ENCODE measurements around the gene PLEKHM1.
"Not testable (repeated sequence)": the region's sequence is repeated elsewhere in the genome, so short reads cannot be mapped to it uniquely, and the experiment has no call there.

PLEKHM1 gene

GRCh38 chr17:45490615-45491433 is at the start of gene PLEKHM1:
TSS of gene PLEKHM1 (minus strand) at chr17:45490721. CDS start at chr17:45482484, 8,237 bp downstream.
- DNase-seq (ENCODE audit: low read depth), result peak; percentile 45

- DNase-seq (ENCODE audit: low read depth), result not testable (repeated sequence)
These were observed 47.6 kb upstream of the PLEKHM1 start for GRCh38 chr17:45538168-45538567.

GRCh38 chr17:45506072-45506471 is 15.6 kb upstream of the PLEKHM1 start:
- DNase-seq (ENCODE audit: low read depth), result not testable (repeated sequence)

GRCh38 chr17:45505183-45505582 is 14.7 kb upstream of the PLEKHM1 start:
- DNase-seq (ENCODE audit: low read depth), result not testable (repeated sequence)

- not testable (repeated sequence) for DNase-seq (ENCODE audit: low read depth)
These were observed 10.7 kb upstream of the PLEKHM1 start for GRCh38 chr17:45501092-45501707.

- DNase-seq (ENCODE audit: low read depth), result not testable (repeated sequence)
These were observed 10.0 kb upstream of the PLEKHM1 start for GRCh38 chr17:45500478-45500877.

GRCh38 chr17:45499208-45499607 is 8.7 kb upstream of the PLEKHM1 start:
- not testable (repeated sequence) for DNase-seq (ENCODE audit: low read depth)

- DNase-seq (ENCODE audit: low read depth), result not testable (repeated sequence)
These were observed 7.9 kb upstream of the PLEKHM1 start for GRCh38 chr17:45498377-45498776.

- not testable (repeated sequence) for DNase-seq (ENCODE audit: low read depth)
These were observed 6.9 kb upstream of the PLEKHM1 start for GRCh38 chr17:45497449-45497848.

- DNase-seq (ENCODE audit: low read depth), result not testable (repeated sequence)
These were observed 6.0 kb upstream of the PLEKHM1 start for GRCh38 chr17:45496507-45496906.

GRCh38 chr17:45494556-45494955 is 4.0 kb upstream of the PLEKHM1 start:
- DNase-seq (ENCODE audit: low read depth), result not testable (repeated sequence)

GRCh38 chr17:45492156-45492555 is 1.6 kb upstream of the PLEKHM1 start:
- not testable (repeated sequence) for DNase-seq (ENCODE audit: low read depth)

- DNase-seq (ENCODE audit: low read depth), result not testable (repeated sequence)
These were observed 323 bp downstream of the PLEKHM1 start for GRCh38 chr17:45490198-45490597.

GRCh38 chr17:45487704-45488103 is 2.8 kb downstream of the PLEKHM1 start:
- DNase-seq (ENCODE audit: low read depth), result peak; percentile 84

- not testable (repeated sequence) for DNase-seq (ENCODE audit: low read depth)
These were observed 6.8 kb downstream of the PLEKHM1 start for GRCh38 chr17:45483591-45484216.

- not testable (repeated sequence) for DNase-seq (ENCODE audit: low read depth)
These were observed 7.3 kb downstream of the PLEKHM1 start for GRCh38 chr17:45483177-45483576.

- not testable (repeated sequence) for DNase-seq (ENCODE audit: low read depth)
These were observed 8.2 kb downstream of the PLEKHM1 start for GRCh38 chr17:45482317-45482716.

- not testable (repeated sequence) for DNase-seq (ENCODE audit: low read depth)
These were observed 15.1 kb downstream of the PLEKHM1 start for GRCh38 chr17:45475436-45475835.

- not testable (repeated sequence) for DNase-seq (ENCODE audit: low read depth)
These were observed 18.3 kb downstream of the PLEKHM1 start for GRCh38 chr17:45472249-45472648.

- DNase-seq (ENCODE audit: low read depth), result not testable (repeated sequence)
These were observed 21.3 kb downstream of the PLEKHM1 start for GRCh38 chr17:45469204-45469563.

- not testable (repeated sequence) for DNase-seq (ENCODE audit: low read depth)
These were observed 22.0 kb downstream of the PLEKHM1 start for GRCh38 chr17:45468293-45469203.

Data from stromal cell of bone marrow (primary cell).